NAMALWA (cell line): ENCODE measurements around the gene JAGN1.
"Not testable (repeated sequence)": the region's sequence is repeated elsewhere in the genome, so short reads cannot be mapped to it uniquely, and the experiment has no call there.

Source experiments
- DNase-seq: peaks from one replicate; pipeline ENCODE4 v3.0.0-alpha.2; 2015; ENCODE audit warnings: low spot score

Gene JAGN1

GRCh38 chr3:9918261-9919038 is 28.0 kb downstream of the JAGN1 start:
- DNase-seq = no peak

DNA sequence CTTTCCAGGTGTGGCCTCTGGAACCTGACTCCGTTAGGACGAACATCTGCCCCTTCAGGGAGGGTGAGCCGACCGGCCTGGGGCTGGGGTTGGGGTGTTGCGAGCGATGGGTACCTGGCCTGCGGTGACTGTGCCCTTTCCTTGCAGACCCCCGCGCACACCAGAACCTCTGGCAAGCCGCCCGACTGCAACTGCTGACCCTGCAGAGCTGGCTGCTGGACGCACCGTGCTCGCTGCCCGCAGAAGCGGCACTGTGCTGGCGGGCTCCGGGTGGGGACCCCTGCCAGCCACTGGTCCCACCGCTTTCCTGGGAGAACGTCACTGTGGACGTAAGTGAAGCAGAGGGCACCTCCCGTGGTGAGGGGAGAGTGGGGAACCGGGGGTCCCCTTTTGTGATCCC is 37.7 kb downstream of the JAGN1 start:
- no peak for DNase-seq

DNA sequence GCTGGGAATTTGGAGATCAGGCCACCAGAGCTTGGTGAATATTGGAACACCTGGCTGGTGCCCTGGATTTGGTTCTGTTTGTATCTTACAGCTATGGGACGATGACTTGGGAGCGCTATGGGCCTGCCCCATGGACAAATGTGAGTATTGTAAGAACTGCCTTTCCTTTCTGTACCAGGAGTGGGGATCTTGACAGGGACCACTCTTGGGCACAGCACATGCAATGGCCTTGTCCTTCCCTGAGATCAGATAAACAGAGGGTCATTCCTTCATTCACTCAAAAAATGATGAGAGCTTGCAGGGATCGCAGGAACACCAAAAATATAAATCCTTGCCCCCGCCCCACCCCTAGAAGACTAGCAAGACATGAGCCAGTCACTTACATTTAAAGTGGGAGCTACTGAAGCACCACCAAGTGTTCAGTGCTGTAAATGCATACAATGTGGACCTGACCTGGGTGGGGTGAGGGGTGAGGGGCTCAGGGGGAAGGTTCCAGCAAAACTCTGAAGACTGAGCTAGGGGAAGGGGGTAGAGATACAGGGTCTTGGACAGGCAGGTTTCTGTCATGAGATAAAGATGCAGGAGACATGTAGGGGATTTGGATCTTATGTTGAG is 40.5 kb downstream of the JAGN1 start:
- peak; percentile 40 for DNase-seq

GRCh38 chr3:9932535-9932842 is 42.1 kb downstream of the JAGN1 start:
- DNase-seq = no peak

GRCh38 chr3:9932843-9933560 is 42.6 kb downstream of the JAGN1 start:
- peak; percentile 92 for DNase-seq

- DNase-seq = peak; percentile 97
These were observed 43.3 kb downstream of the JAGN1 start, which contains the start of gene CRELD1 for GRCh38 chr3:9933561-9934234. Gene CRELD1 (plus strand): TSS chr3:9933834. CDS start chr3:9934439, 605 bp downstream.

DNA sequence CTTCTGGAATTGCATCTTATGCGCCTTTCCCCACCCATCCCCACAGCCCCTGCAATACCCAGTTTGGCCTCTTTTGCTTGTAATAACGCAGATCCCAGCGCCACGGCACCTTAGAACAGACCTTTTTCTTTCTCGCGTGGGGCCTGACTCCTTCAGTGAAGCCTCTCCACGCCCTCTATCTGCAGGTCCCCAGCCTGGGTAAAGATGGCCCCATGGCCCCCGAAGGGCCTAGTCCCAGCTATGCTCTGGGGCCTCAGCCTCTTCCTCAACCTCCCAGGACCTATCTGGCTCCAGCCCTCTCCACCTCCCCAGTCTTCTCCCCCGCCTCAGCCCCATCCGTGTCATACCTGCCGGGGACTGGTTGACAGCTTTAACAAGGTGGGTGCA is 43.8 kb downstream of the JAGN1 start:
- DNase-seq = peak; percentile 66

GRCh38 chr3:9934993-9935392 is 44.6 kb downstream of the JAGN1 start:
- no peak for DNase-seq

DNA sequence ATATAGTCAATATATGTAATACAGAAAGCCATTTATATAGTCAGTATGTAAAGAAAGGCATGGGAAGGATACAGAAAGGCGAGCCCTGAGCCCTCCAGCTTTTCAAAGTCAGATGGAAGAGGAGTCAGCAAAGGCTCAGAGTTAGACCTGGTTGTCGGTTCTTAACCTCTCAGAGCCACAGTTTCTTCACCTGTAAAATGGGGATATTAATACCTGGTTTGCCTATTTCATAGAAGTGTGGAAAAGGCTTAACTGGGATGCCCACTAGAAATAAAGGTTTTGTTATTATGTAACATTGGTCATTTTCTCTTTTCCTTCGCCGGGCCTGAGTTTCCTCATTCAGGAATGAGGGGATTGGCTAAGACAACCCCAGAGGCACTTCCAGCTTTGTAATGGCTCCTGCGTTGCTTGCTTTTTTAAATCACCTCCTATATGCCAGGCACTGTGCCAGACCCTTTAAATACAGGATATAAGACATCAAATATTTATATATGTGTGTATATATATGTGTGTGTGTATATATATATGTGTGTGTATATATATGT is 45.6 kb downstream of the JAGN1 start:
- no peak for DNase-seq

DNA sequence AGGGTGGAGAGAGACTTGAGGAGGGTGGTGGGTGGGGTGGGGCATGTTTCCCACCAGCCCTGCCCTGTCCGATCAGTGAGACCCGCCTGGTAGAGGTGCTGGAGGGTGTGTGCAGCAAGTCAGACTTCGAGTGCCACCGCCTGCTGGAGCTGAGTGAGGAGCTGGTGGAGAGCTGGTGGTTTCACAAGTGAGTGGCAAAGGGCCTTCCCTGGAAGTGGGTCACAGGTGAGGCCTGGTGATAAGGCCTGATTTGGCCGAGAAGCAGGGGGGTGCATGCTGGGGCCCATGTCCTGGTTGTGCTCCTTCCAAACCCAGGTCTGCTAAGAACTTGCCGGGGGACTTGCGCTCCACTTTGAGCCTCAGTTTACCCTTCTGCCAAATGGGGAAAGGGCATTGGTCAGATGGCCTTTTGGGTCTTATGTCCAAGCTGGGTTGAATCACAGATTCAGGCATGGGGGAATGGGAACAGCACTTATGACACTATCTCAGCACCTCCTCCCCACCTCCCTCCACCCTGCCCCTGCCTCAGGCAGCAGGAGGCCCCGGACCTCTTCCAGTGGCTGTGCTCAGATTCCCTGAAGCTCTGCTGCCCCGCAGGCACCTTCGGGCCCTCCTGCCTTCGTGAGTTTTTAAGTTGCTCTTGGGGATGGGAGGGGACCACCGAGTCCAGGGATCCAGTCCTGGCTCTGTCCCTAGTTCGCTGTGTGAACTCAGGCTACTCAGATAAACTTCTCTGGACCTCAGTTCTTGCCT is 47.3 kb downstream of the JAGN1 start:
- DNase-seq = no peak

- no peak for DNase-seq
These were observed 48.6 kb downstream of the JAGN1 start for GRCh38 chr3:9938966-9939365.

DNA sequence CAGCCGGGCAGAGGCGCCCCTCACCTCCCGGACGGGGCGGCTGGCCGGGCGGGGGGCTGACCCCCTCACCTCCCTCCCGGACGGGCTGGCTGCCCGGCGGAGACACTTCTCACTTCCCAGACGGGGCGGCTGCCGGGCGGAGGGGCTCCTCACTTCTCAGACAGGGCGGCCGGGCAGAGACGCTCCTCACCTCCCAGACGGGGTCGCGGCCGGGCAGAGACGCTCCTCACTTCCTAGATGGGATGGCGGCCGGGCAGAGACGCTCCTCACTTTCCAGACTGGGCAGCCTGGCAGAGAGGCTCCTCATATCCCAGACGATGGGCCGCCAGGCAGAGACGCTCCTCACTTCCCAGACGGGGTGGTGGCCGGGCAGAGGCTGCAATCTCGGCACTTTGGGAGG is 49.5 kb downstream of the JAGN1 start:
- not testable (repeated sequence) for DNase-seq

DNA sequence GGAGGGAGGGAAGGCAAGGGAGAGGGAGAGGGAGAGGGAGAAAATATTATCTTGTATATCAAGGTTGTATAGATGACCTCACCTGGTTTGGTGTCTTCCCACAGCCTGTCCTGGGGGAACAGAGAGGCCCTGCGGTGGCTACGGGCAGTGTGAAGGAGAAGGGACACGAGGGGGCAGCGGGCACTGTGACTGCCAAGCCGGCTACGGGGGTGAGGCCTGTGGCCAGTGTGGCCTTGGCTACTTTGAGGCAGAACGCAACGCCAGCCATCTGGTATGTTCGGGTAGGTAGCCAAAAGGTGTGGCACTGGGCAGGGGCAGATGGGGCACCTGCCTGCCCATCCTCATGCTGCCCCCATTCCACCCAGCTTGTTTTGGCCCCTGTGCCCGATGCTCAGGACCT is 50.3 kb downstream of the JAGN1 start:
- DNase-seq = no peak

DNA sequence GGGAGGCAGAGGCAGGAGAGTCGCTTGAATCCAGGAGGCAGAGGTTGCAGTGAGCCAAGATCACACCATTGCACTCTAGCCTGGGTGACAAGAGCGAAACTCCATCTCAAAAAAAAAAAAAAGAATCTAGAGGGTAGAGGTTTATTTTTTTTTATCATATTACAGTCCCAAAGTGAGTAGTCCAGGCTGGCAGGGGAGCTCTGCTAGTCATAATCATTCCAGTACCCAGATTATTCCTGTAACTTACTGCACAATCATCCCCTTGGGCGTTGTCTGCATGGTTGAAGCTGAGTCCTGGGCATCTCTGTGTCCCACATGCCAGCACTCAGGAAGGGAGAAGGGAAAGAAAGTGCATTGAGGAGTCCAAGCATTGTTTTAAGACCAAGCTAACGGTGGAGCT is 51.8 kb downstream of the JAGN1 start:
- no peak for DNase-seq

GRCh38 chr3:9942934-9943690 is 52.7 kb downstream of the JAGN1 start:
- no peak for DNase-seq
